Calu3 (cell line): ENCODE results near the gene SLC4A9. TPM values are rescaled to one million over a fixed set of nuclear protein-coding genes. Genes with fewer than 3 reads are reported as not detected.

ENCODE experiments used
- BruUV-seq: library from RNA; stranded (reverse); fragments of 400-500 nt; replicated peaks from 2 replicates; lab custom pipeline; 2021; lab: Mats Ljungman, UMichigan
- CTCF ChIA-PET: fragments of 300-600 bp; sonication (Branson Sonifier 250); formaldehyde crosslinking; loops from one replicate; lab custom pipeline; 2022; ENCODE audit warnings: antibody characterized with exemption; lab: Charles Lee
- DNase-seq: peaks from one replicate; pipeline ENCODE4 v3.0.0; 2022
- H3K27ac Mint-ChIP-seq: one replicate; pipeline ENCODE4 v1.8.0; 2022; ENCODE audit warnings: mixed read lengths; ENCODE audit not compliant: unreplicated experiment
- H3K27me3 Mint-ChIP-seq: one replicate; pipeline ENCODE4 v1.8.0; 2022; ENCODE audit warnings: mixed read lengths; ENCODE audit not compliant: unreplicated experiment
- H3K36me3 Mint-ChIP-seq: one replicate; pipeline ENCODE4 v1.8.0; 2022; ENCODE audit warnings: mild to moderate bottlenecking, moderate library complexity, mixed read lengths; ENCODE audit not compliant: insufficient read depth, unreplicated experiment
- H3K4me1 Mint-ChIP-seq: one replicate; pipeline ENCODE4 v1.8.0; 2022; ENCODE audit warnings: mild to moderate bottlenecking, low read depth, mixed read lengths; ENCODE audit not compliant: unreplicated experiment
- H3K4me3 Mint-ChIP-seq: one replicate; pipeline ENCODE4 v1.8.0; 2022; ENCODE audit warnings: mild to moderate bottlenecking, low read depth, moderate library complexity, mixed read lengths; ENCODE audit not compliant: unreplicated experiment
- H3K9me3 Mint-ChIP-seq: one replicate; pipeline ENCODE4 v1.8.0; 2022; ENCODE audit warnings: low read depth, mixed read lengths; ENCODE audit not compliant: unreplicated experiment
- intact Hi-C: fragments of 100-400 bp; cut with micrococcal nuclease; formaldehyde crosslinking; loops from one replicate; pipeline ENCODE4 v1.10.0; 2022; ENCODE audit not compliant: unreplicated experiment
- total RNA-seq: library from RNA; stranded (reverse); gene quantifications from 2 replicates; pipeline ENCODE4 v1.2.3, GENCODE V29; 2022
- TF ChIP-seq, protein P1 (sequence below): fragments of 200-600 bp; IDR thresholded peaks from one replicate; pipeline ENCODE4 v1.8.0; 2022; ENCODE audit warnings: antibody characterized with exemption; ENCODE audit not compliant: unreplicated experiment

SLC4A9 gene
- total RNA-seq, 1 experiment from 2014 or later: not detected

DNA sequence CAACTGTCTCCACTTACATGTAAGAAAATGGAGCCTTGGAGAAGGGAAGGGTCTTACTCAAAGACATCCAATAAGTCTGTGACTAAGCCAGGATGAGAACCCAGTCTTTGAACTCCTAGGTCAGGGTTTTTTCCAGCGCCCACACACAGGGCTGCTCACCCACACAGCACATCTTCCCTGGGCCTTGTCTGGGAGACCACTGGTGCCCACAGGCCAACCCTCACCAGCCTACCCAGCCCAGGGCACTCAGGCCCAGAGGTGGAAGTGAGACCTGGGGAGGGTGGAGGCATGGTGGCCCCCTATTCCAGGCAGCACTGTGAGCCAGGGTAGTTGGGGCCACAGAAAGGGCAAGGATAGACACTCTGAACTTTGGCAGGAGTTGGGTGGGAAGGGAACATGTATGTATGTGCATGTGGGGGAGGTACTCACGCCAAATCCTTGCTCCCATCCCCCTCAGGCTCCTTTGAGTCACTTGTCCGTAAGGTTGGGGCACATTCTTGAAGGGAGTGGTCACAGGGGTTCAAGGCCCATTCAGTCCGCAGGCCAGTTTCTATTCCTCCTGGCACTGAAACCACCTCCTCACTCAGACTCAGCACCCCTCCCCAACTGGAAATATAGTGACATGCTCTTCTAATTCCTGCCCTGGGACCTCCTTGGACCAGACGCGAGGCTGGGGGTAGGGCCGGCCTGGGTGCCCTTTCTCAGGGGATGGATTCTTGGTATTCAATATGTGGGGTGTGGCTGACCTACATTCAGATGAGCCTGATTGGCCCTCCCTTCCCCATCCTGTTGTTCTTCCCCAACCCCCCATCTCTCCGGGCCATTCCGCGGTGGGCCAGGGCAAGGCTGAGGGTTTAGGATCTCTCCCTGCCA, 2.9 kb upstream of the SLC4A9 start:
- Mint-ChIP-seq H3K36me3 (peaks cover 5% of the 10 kb centered on the region), H3K4me3 (peak overlapping the region; percentile 41), H3K4me1 (peaks cover 17% of the 10 kb centered on the region), H3K27ac (no peak overlapping the region), H3K27me3 (no peaks in the 10 kb centered on the region), H3K9me3 (no peaks in the 10 kb centered on the region)
- no peak for DNase-seq
- CTCF ChIA-PET: no interaction called here
- intact Hi-C loops: loop anchor here (1.0 to 5.0 kb wide), 3 partner anchors 113 to 280 kb away; no protein-coding TSS in a partner anchor
- TF ChIP-seq, protein P1, sequence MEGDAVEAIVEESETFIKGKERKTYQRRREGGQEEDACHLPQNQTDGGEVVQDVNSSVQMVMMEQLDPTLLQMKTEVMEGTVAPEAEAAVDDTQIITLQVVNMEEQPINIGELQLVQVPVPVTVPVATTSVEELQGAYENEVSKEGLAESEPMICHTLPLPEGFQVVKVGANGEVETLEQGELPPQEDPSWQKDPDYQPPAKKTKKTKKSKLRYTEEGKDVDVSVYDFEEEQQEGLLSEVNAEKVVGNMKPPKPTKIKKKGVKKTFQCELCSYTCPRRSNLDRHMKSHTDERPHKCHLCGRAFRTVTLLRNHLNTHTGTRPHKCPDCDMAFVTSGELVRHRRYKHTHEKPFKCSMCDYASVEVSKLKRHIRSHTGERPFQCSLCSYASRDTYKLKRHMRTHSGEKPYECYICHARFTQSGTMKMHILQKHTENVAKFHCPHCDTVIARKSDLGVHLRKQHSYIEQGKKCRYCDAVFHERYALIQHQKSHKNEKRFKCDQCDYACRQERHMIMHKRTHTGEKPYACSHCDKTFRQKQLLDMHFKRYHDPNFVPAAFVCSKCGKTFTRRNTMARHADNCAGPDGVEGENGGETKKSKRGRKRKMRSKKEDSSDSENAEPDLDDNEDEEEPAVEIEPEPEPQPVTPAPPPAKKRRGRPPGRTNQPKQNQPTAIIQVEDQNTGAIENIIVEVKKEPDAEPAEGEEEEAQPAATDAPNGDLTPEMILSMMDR: no peak
- BruUV-seq: no TSS peak

DNA sequence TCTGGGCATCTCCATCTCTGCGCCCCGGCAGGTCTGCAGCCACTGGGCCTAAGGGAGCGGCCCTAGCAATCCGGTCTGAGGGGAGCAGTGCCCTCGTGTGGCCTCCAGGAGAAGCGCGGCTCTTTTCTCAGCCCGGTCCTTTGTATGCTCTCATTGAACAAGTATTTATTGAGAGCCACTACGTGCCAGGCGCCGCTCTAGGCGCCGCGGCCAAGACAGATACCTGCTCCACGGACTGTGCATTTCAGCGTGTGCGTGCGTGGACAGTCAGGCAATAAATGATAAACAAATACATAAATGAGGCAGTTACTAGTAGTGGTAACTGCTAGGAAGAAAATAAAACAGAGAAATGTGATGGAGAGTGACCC, 2.3 kb upstream of the SLC4A9 start:
- intact Hi-C loops: loop anchor here (1.0 to 5.0 kb wide), 3 partner anchors 113 to 280 kb away; no protein-coding TSS in a partner anchor
- peaks cover 17% of the 10 kb centered on the region for H3K4me1 Mint-ChIP-seq
- TF ChIP-seq, protein P1: peak; percentile 90
- peaks cover 5% of the 10 kb centered on the region for H3K36me3 Mint-ChIP-seq
- peak; percentile 90 for DNase-seq
- no TSS peak for BruUV-seq
- peak overlapping the region; percentile 41 for H3K4me3 Mint-ChIP-seq
- no peaks in the 10 kb centered on the region for H3K9me3 Mint-ChIP-seq
- H3K27ac Mint-ChIP-seq: peak overlapping the region; percentile 38
- CTCF ChIA-PET: interaction anchor here (0.9 to 2.1 kb wide), 2 partner anchors 12 to 106 kb away, joined by 4 to 27 read pairs; partner anchors contain the start of gene HBEGF
- H3K27me3 Mint-ChIP-seq: no peaks in the 10 kb centered on the region

DNA sequence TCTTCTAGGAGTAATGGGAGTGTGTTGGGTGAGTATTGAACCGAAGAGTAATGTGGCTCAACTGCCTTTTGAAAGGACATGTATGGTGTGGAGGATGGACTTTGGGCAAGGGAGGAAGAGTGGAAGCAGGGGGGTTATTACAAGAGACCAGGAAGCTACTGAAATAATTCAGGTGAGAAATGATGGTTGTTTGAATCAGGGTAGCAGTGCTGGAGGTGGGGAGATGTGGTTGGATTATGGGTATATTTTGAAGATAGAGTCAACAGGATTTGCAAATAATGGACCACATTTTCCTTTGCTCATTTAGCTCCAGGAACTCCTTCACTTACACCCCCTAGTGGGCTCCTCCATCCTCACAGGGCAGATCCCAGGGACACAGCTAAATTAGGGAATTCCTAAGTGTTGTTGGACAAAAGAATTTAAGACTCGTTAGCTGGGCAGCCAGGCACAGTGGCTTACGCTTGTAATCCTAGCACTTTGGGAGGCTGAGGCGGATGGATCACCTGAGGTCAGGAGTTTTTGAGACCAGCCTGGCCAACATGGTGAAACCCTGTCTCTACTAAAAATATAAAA, 1.2 kb upstream of the SLC4A9 start:
- H3K27ac Mint-ChIP-seq: no peak overlapping the region
- CTCF ChIA-PET: interaction anchor here (0.6 to 2.1 kb wide), 15 partner anchors 11 to 949 kb away, joined by 3 to 27 read pairs (median 4); partner anchors contain the start of genes HBEGF and PURA
- H3K9me3 Mint-ChIP-seq: no peaks in the 10 kb centered on the region
- DNase-seq: peak; percentile 67
- intact Hi-C loops: loop anchor here (5.0 kb wide), 1 partner anchor 282 kb away; no protein-coding TSS in a partner anchor
- peaks cover 9% of the 10 kb centered on the region for H3K36me3 Mint-ChIP-seq
- TF ChIP-seq, protein P1: peak; percentile 22
- H3K4me1 Mint-ChIP-seq: peaks cover 24% of the 10 kb centered on the region
- no peaks in the 10 kb centered on the region for H3K27me3 Mint-ChIP-seq
- no peak overlapping the region for H3K4me3 Mint-ChIP-seq
- BruUV-seq: no TSS peak

DNA sequence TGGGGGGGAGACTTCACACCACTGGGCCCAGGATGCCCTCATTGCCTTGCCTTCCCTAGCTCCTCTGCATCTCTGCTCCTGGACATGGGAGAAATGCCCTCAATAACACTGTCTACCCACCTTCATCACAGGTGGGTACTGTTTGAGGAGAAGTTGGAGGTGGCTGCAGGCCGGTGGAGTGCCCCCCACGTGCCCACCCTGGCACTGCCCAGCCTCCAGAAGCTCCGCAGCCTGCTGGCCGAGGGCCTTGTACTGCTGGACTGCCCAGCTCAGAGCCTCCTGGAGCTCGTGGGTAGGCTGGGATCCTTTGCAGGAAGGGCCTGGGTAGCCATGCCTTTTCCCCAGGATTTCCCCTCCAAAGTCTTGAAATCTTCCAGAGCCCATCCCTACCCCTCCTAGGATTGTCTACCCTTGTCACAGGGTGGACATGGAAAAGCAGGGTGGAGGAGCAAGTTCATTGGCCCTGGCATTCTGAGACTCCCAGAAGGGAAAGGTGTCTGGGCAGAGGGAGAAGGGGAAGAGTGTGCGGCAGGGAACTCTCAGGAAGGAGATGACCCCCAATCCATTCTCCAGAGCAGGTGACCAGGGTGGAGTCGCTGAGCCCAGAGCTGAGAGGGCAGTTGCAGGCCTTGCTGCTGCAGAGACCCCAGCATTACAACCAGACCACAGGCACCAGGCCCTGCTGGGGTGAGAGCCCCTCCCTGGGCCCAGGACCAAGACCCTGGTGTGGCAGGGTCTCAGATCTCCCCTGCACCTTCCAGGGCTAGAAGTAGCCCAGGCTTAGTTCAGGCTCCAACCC, 886 bp downstream of the SLC4A9 start:
- Mint-ChIP-seq H3K4me1 (peaks cover 24% of the 10 kb centered on the region), H3K9me3 (no peaks in the 10 kb centered on the region), H3K27ac (no peak overlapping the region), H3K4me3 (no peak overlapping the region), H3K36me3 (peaks cover 9% of the 10 kb centered on the region), H3K27me3 (no peaks in the 10 kb centered on the region)
- BruUV-seq: no TSS peak
- no peak for DNase-seq
- intact Hi-C loops: loop anchor here (5.0 kb wide), 1 partner anchor 361 kb away; no protein-coding TSS in a partner anchor
- CTCF ChIA-PET: interaction anchor here (0.8 kb wide), 1 partner anchor 56 kb away, joined by 3 read pairs; no protein-coding TSS in a partner anchor
- TF ChIP-seq, protein P1: no peak
